Erythroblast (primary cell): ENCODE results near the gene DHDDS.

Source experiments
- GATA1 ChIP-seq: IDR thresholded peaks from 2 replicates; pipeline ENCODE4 v1.6.1; 2011; ENCODE audit warnings: low read depth, mild to moderate bottlenecking, control low read depth, low read length, moderate library complexity
- POLR2A ChIP-seq: IDR thresholded peaks from 2 replicates; pipeline ENCODE4 v1.6.1; 2011; ENCODE audit warnings: mild to moderate bottlenecking, low read length

DNA sequence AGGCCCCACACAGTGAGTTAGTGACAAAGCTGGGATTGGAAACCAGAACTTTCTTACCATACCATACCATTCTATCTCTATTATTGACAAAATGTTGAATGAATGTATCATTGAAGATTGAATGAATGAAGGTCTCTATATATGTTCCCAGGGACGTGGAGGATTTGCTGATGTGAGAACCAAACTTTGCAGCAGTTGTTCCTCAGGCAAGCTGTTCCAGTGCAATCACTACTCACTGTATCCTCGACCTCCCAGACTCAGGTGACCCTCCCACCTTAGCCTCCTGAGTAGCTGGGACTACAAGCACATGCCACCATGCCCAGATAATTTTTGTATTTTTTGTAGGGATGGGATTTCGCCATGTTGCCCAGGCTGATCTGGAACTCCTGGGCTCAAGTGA lies 33.1 kb upstream of the DHDDS start:
- no peak for TF ChIP-seq POLR2A
- no peak for TF ChIP-seq GATA1
